ENCODE data around the gene PPIL3.

- no peak for TF ChIP-seq POLR2A (IDR thresholded peaks at IDR 0.05; ENCODE audit: low read length)
- TF ChIP-seq CTCF (IDR thresholded peaks at IDR 0.05), result no peak
- TF ChIP-seq CBX2 (IDR thresholded peaks at IDR 0.05; ENCODE audit: borderline replicate concordance, low read depth), result no peak
- no peak for TF ChIP-seq PHF8 (IDR thresholded peaks at IDR 0.05; ENCODE audit: borderline replicate concordance, low read depth)
- no peak for TF ChIP-seq REST (IDR thresholded peaks at IDR 0.05)
- no peak for TF ChIP-seq ZFP36 (IDR thresholded peaks at IDR 0.05; ENCODE audit: borderline replicate concordance, partially characterized antibody)
- no peak for TF ChIP-seq NFE2L2 (conservative IDR thresholded peaks at IDR 0.05; ENCODE audit: low read length)
- no peak for TF ChIP-seq CHD2 (IDR thresholded peaks at IDR 0.05; ENCODE audit: low read length, partially characterized antibody)
- TF ChIP-seq PBX3 (IDR thresholded peaks at IDR 0.05), result no peak
- no peak for TF ChIP-seq MAX (IDR thresholded peaks at IDR 0.05)
These were observed 10.6 kb upstream of the PPIL3 start for GRCh38 chr2:200899482-200899881.
